Common myeloid progenitor, CD34-positive (primary cell): Measurements from ENCODE around the gene KIF16B.

Experiments
- CTCF ChIA-PET: fragments of 350-600 bp; sonication (Branson Sonifier 250); formaldehyde crosslinking; loops from one replicate; lab custom pipeline; 2021; ENCODE audit warnings: antibody characterized with exemption; lab: Charles Lee
- POLR2A ChIA-PET: fragments of 350-600 bp; sonication (Branson Sonifier 250); formaldehyde crosslinking; loops from one replicate; lab custom pipeline; 2021; ENCODE audit warnings: antibody characterized with exemption; lab: Charles Lee
- DNase-seq, 3 donors: peaks; one replicate each; pipeline versions ENCODE4 v3.0.0 to v3.0.0-alpha.2; 2013
- H3K27ac ChIP-seq, 2 experiments: 1 replicate in 1 of 2; 2 replicates in 1 of 2; pipeline ENCODE4 v1.7.0; 2013; ENCODE audit warnings: inconsistent platforms in 2 of 2, low read length in 2 of 2, mild to moderate bottlenecking in 2 of 2, low read depth in 1 of 2, moderate library complexity in 1 of 2; ENCODE audit not compliant: severe bottlenecking in 2 of 2, insufficient read depth in 1 of 2, poor library complexity in 1 of 2
- H3K27me3 ChIP-seq, 5 experiments: replicated peaks in 2 of 5; 1 replicate in 3 of 5; 2 replicates in 2 of 5; pipeline versions ENCODE4 v1.6.1 to v1.7.0; 2013; ENCODE audit warnings: low read length in 4 of 5, mild to moderate bottlenecking in 2 of 5, moderate library complexity in 2 of 5, inconsistent platforms in 1 of 5; ENCODE audit not compliant: insufficient read depth in 5 of 5, control insufficient read depth in 4 of 5
- H3K36me3 ChIP-seq, 4 experiments: 1 replicate in 2 of 4; 2 replicates in 2 of 4; pipeline versions ENCODE4 v1.6.1 to v1.7.0; 2013; ENCODE audit warnings: low read length in 3 of 4, control low read depth in 1 of 4, mild to moderate bottlenecking in 1 of 4; ENCODE audit not compliant: control insufficient read depth in 4 of 4, insufficient read depth in 4 of 4
- H3K4me1 ChIP-seq, 4 experiments: 1 replicate in 3 of 4; 2 replicates in 1 of 4; pipeline versions ENCODE4 v1.6.1 to v1.7.1; 2013; ENCODE audit warnings: low read length in 3 of 4, mild to moderate bottlenecking in 3 of 4, control low read depth in 1 of 4, inconsistent platforms in 1 of 4, moderate library complexity in 1 of 4; ENCODE audit not compliant: control insufficient read depth in 4 of 4, insufficient read depth in 4 of 4; ENCODE audit errors: control extremely low read depth in 1 of 4
- H3K4me3 ChIP-seq, 7 experiments: 1 replicate in 4 of 7; 2 replicates in 3 of 7; pipeline versions ENCODE4 v1.5.1 to v1.7.0; 2013; ENCODE audit warnings: mild to moderate bottlenecking in 7 of 7, low read length in 6 of 7, moderate library complexity in 6 of 7, inconsistent platforms in 2 of 7, low read depth in 2 of 7, control low read depth in 1 of 7; ENCODE audit not compliant: insufficient read depth in 4 of 7, control insufficient read depth in 1 of 7; ENCODE audit errors: extremely low read depth in 1 of 7
- H3K9me3 ChIP-seq, 5 experiments: 1 replicate in 4 of 5; 2 replicates in 1 of 5; pipeline versions ENCODE4 v1.6.1 to v1.7.1; 2013; ENCODE audit warnings: low read length in 4 of 5, mild to moderate bottlenecking in 2 of 5, inconsistent platforms in 1 of 5, low read depth in 1 of 5, moderate library complexity in 1 of 5; ENCODE audit not compliant: control insufficient read depth in 4 of 5, insufficient read depth in 2 of 5; ENCODE audit errors: control extremely low read depth in 1 of 5
- whole genome bisulfite sequencing: methylation state at CpG from one replicate; pipeline ENCODE4 v1.1.5; 2013; ENCODE audit not compliant: insufficient coverage; 5-methylcytosine and 5-hydroxymethylcytosine counted together

The KIF16B gene

GRCh38 chr20:16407251-16408067 is 165.8 kb downstream of the KIF16B start:
- H3K27me3 ChIP-seq = no peaks in the 10 kb centered on the region
- no peaks in the 10 kb centered on the region for H3K4me1 ChIP-seq
- H3K36me3 ChIP-seq = peaks cover 5 to 42% (median 9%) of the 10 kb centered on the region in 4 experiments
- ChIA-PET CTCF (no interaction called here), POLR2A (no interaction called here)
- H3K4me3 ChIP-seq = no peak overlapping the region
- no peak for DNase-seq
- H3K27ac ChIP-seq = no peak overlapping the region
- WGBS = 89% methylated on average over 3 of the region's 5 CpGs
- H3K9me3 ChIP-seq = peaks cover 4 to 13% (median 5%) of the 10 kb centered on the region in 5 experiments

- WGBS = 99% methylated on average over 6 of the region's 6 CpGs
- ChIA-PET POLR2A (no interaction called here), CTCF (no interaction called here)
- Histone ChIP-seq H3K9me3 (peaks cover 0 to 2% (median 0%) of the 10 kb centered on the region in 5 experiments), H3K27me3 (no peaks in the 10 kb centered on the region), H3K27ac (no peak overlapping the region), H3K4me1 (no peaks in the 10 kb centered on the region), H3K36me3 (peaks cover 5 to 24% (median 12%) of the 10 kb centered on the region in 4 experiments), H3K4me3 (no peak overlapping the region)
- DNase-seq = no peak
Measured at GRCh38 chr20:16405254-16405653, 168.0 kb downstream of the KIF16B start.

- no peak for DNase-seq
- H3K27me3 ChIP-seq = no peaks in the 10 kb centered on the region
- CTCF ChIA-PET = no interaction called here
- H3K9me3 ChIP-seq = peaks cover 0 to 2% (median 0%) of the 10 kb centered on the region in 5 experiments
- no peak overlapping the region for H3K4me3 ChIP-seq
- 99% methylated on average over 9 of the region's 9 CpGs for WGBS
- POLR2A ChIA-PET = no interaction called here
- H3K27ac ChIP-seq = no peak overlapping the region
- H3K36me3 ChIP-seq = peaks cover 5 to 26% (median 12%) of the 10 kb centered on the region in 4 experiments
- H3K4me1 ChIP-seq = no peaks in the 10 kb centered on the region
Measured at GRCh38 chr20:16404640-16405039, 168.6 kb downstream of the KIF16B start.

- CTCF ChIA-PET = no interaction called here
- no peak overlapping the region for H3K4me3 ChIP-seq
- 100% methylated on average over 4 of the region's 5 CpGs for WGBS
- H3K4me1 ChIP-seq = no peaks in the 10 kb centered on the region
- peaks cover 5 to 29% (median 12%) of the 10 kb centered on the region in 4 experiments for H3K36me3 ChIP-seq
- H3K27ac ChIP-seq = no peak overlapping the region
- peaks cover 0 to 2% (median 0%) of the 10 kb centered on the region in 5 experiments for H3K9me3 ChIP-seq
- no peaks in the 10 kb centered on the region for H3K27me3 ChIP-seq
- DNase-seq = no peak
- POLR2A ChIA-PET = no interaction called here
Measured at GRCh38 chr20:16404171-16404570, 169.1 kb downstream of the KIF16B start.

GRCh38 chr20:16400234-16400633 is 173.0 kb downstream of the KIF16B start:
- Histone ChIP-seq H3K4me1 (no peaks in the 10 kb centered on the region), H3K4me3 (no peak overlapping the region), H3K36me3 (peaks cover 3 to 16% (median 7%) of the 10 kb centered on the region in 4 experiments), H3K27ac (no peak overlapping the region), H3K27me3 (no peaks in the 10 kb centered on the region), H3K9me3 (peaks cover 0 to 2% (median 0%) of the 10 kb centered on the region in 5 experiments)
- no peak for DNase-seq
- ChIA-PET CTCF (no interaction called here), POLR2A (no interaction called here)

GRCh38 chr20:16399801-16400200 is 173.4 kb downstream of the KIF16B start:
- DNase-seq = no peak
- Histone ChIP-seq H3K27ac (no peak overlapping the region), H3K4me3 (no peak overlapping the region), H3K27me3 (no peaks in the 10 kb centered on the region), H3K36me3 (peaks cover 3 to 12% (median 5%) of the 10 kb centered on the region in 4 experiments), H3K4me1 (no peaks in the 10 kb centered on the region), H3K9me3 (peaks cover 0 to 2% (median 0%) of the 10 kb centered on the region in 5 experiments)
- ChIA-PET POLR2A (no interaction called here), CTCF (no interaction called here)

GRCh38 chr20:16397086-16397485 is 176.2 kb downstream of the KIF16B start:
- no peak overlapping the region for H3K4me3 ChIP-seq
- H3K9me3 ChIP-seq = peaks cover 0 to 2% (median 0%) of the 10 kb centered on the region in 5 experiments
- DNase-seq = no peak
- WGBS = 96% methylated on average over 4 of the region's 4 CpGs
- no peak overlapping the region for H3K27ac ChIP-seq
- POLR2A ChIA-PET = no interaction called here
- H3K4me1 ChIP-seq = no peaks in the 10 kb centered on the region
- H3K36me3 ChIP-seq = peaks cover 0 to 8% (median 6%) of the 10 kb centered on the region in 4 experiments
- no peaks in the 10 kb centered on the region for H3K27me3 ChIP-seq
- CTCF ChIA-PET = no interaction called here
